ENCODE data around the gene MTA3. TPM values are rescaled to one million over a fixed set of nuclear protein-coding genes. Genes with fewer than 3 reads are reported as not detected.

Gene MTA3
- total and polyA plus RNA-seq, 2 of the 8 experiments (the other 6 are each of a cell fraction or from before 2014, with no cell fraction given) = 125 to 184 TPM

- H3K79me2 ChIP-seq (ENCODE audit: control insufficient read depth in 1 of 2, insufficient read depth in 2 of 2, low read length in 2 of 2) = peaks cover 29 to 88% of the 10 kb centered on the region in 2 experiments
- FAIRE-seq = no peak
- TF ChIP-seq YY1 (IDR thresholded peaks at IDR 0.05; ENCODE audit: low read depth, low read length) (no peak), RFX5 (IDR thresholded peaks at IDR 0.05; ENCODE audit: borderline replicate concordance, low read depth, low read length) (no peak)
Measured at GRCh38 chr2:42573256-42573655, 4.8 kb downstream of the MTA3 start.

More at GRCh38 chr2:42573256-42573655, 4.8 kb downstream of the MTA3 start:
- H3K4me3 ChIP-seq (ENCODE audit: extremely low read depth in 1 of 4, insufficient read depth in 2 of 4, low read depth in 3 of 4, low read length in 4 of 4) = no peak overlapping the region
- H3K4me2 ChIP-seq (ENCODE audit: insufficient read depth in 1 of 2, low read depth in 2 of 2, low read length in 2 of 2) = no peak overlapping the region
- H3K9me3 ChIP-seq (ENCODE audit: insufficient read depth in 2 of 2, low read depth in 1 of 2, low read length in 1 of 2) = no peaks in the 10 kb centered on the region
- peaks cover 2% of the 10 kb centered on the region for H3K79me1 ChIP-seq (ENCODE audit: low read depth, low read length)
- no peak overlapping the region for H2BK20ac ChIP-seq (ENCODE audit: low read length)
- WGBS, 2 experiments (ENCODE audit: extremely low coverage in 1 of 2, insufficient coverage in 1 of 2, insufficient read length in 1 of 2, insufficient replicate concordance in 2 of 2, low coverage in 1 of 2, low lambda C conversion rate in 2 of 2, missing lambda C conversion rate in 1 of 2) = 94% methylated on average over 2 of the region's 2 CpGs; no CpG with 5 or more reads in 1 of the 2 experiments
- no peak overlapping the region for H3K18ac ChIP-seq (ENCODE audit: extremely low read depth, low read length)
- H3K36me3 ChIP-seq (ENCODE audit: control insufficient read depth in 2 of 4, insufficient read depth in 4 of 4, low read length in 3 of 4) = peaks cover 5 to 79% (median 30%) of the 10 kb centered on the region in 4 experiments; a peak in 7 of 8 replicates
- H3K56ac ChIP-seq (replicated peaks; ENCODE audit: insufficient read length, low read depth, low read length) = no peak overlapping the region
- H3K23ac ChIP-seq (ENCODE audit: insufficient read length) = no peak overlapping the region
- H2BK12ac ChIP-seq (ENCODE audit: low read depth, low read length) = no peak overlapping the region
- no peak for DNase-seq (ENCODE audit: low read depth in 1 of 2, low spot score in 2 of 2)
- CTCF ChIA-PET (ENCODE audit: partially characterized antibody) = interaction anchor here (0.6 to 1.4 kb wide), 4 partner anchors 14 to 90 kb away, joined by 3 to 4 read pairs (median 4); no protein-coding TSS in a partner anchor
- no peak overlapping the region for H2AK5ac ChIP-seq (ENCODE audit: low read depth, low read length)
- no peak overlapping the region for H3K9ac ChIP-seq (replicated peaks in 1 of 4; ENCODE audit: extremely low read depth in 1 of 4, low read depth in 3 of 4, low read length in 3 of 4)
- peaks cover 0 to 3% (median 0%) of the 10 kb centered on the region in 4 experiments; a peak in 2 of 7 replicates for H3K4me1 ChIP-seq (replicated peaks in 1 of 4; ENCODE audit: control insufficient read depth in 3 of 4, insufficient read depth in 4 of 4, low read length in 3 of 4)
- no peak overlapping the region for H4K8ac ChIP-seq (ENCODE audit: extremely low read depth, insufficient read depth, low read length)
- H2BK5ac ChIP-seq (ENCODE audit: low read depth, low read length) = no peak overlapping the region
- H2AFZ ChIP-seq (ENCODE audit: low read length) = no peak overlapping the region
- H2BK15ac ChIP-seq (ENCODE audit: low read length) = no peak overlapping the region
- H3K27ac ChIP-seq (ENCODE audit: low read depth, low read length) = no peak overlapping the region
- peaks cover 1 to 4% of the 10 kb centered on the region in 2 experiments for H4K20me1 ChIP-seq (replicated peaks in 1 of 2; ENCODE audit: control insufficient read depth in 1 of 2, insufficient read depth in 2 of 2, low read length in 2 of 2)
- peaks cover 4% of the 10 kb centered on the region; the same call in 1 of the 2 replicates for H3K23me2 ChIP-seq (ENCODE audit: low read depth, low read length)
- no peak overlapping the region for H3K14ac ChIP-seq (ENCODE audit: insufficient read length)
- no peak overlapping the region for H2BK120ac ChIP-seq (replicated peaks; ENCODE audit: low read depth, low read length)
- no peak overlapping the region for H4K91ac ChIP-seq (replicated peaks; ENCODE audit: insufficient read length, low read length)
- no peak overlapping the region for H3K4ac ChIP-seq (replicated peaks; ENCODE audit: insufficient read length, low read depth, low read length)
- no peak overlapping the region for H4K5ac ChIP-seq (ENCODE audit: insufficient read length, low read depth, low read length)
- POLR2A ChIA-PET (ENCODE audit: partially characterized antibody) = interaction anchor here (1.1 to 2.1 kb wide), 8 partner anchors 9 to 74 kb away, joined by 3 to 5 read pairs (median 4); no protein-coding TSS in a partner anchor
- no peaks in the 10 kb centered on the region for H3K27me3 ChIP-seq (replicated peaks in 1 of 4; ENCODE audit: control insufficient read depth in 3 of 4, extremely low read depth in 1 of 4, insufficient read depth in 3 of 4, low read length in 3 of 4)

All from H1 (cell line).